GM12878 (cell line): ENCODE results near the gene IKZF1. TPM values are rescaled to one million over a fixed set of nuclear protein-coding genes. Genes with fewer than 3 reads are reported as not detected.

Experiments used
- CEBPB ChIP-seq, 2 experiments: fragments of 150-350 bp in 1 of 2; IDR thresholded peaks; 2 replicates each; pipeline ENCODE4 v1.6.1; 2012 to 2014; ENCODE audit warnings: low read depth in 2 of 2, low read length in 2 of 2, borderline replicate concordance in 1 of 2, inconsistent platforms in 1 of 2
- ESRRA ChIP-seq: IDR thresholded peaks from 2 replicates; pipeline ENCODE4 v1.6.1; 2012; ENCODE audit warnings: mild to moderate bottlenecking, low read length, improper control_type of control experiment
- FOXM1 ChIP-seq: IDR thresholded peaks from 2 replicates; pipeline ENCODE4 v1.6.1; 2012; ENCODE audit warnings: low read depth, mild to moderate bottlenecking, inconsistent platforms, low read length, moderate library complexity
- HDGF ChIP-seq: fragments of 450-650 bp; IDR thresholded peaks from 2 replicates; pipeline ENCODE4 v1.6.1; 2016; ENCODE audit warnings: antibody characterized with exemption
- KAT2A ChIP-seq: conservative IDR thresholded peaks from 2 replicates; pipeline ENCODE4 v1.6.1; 2011; ENCODE audit warnings: low read depth, low read length; ENCODE audit not compliant: control insufficient read depth
- KDM1A ChIP-seq: fragments of 200-600 bp; sonication (generic); IDR thresholded peaks from 2 replicates; pipeline ENCODE4 v1.6.1; 2016; ENCODE audit warnings: borderline replicate concordance
- POLR2AphosphoS2 ChIP-seq: IDR thresholded peaks from 2 replicates; pipeline ENCODE4 v1.6.1; 2011; ENCODE audit warnings: low read depth, mild to moderate bottlenecking, low read length, improper control_type of control experiment, moderate library complexity
- TBL1XR1 ChIP-seq: IDR thresholded peaks from 2 replicates; pipeline ENCODE4 v1.6.1; 2012; ENCODE audit warnings: low read depth, low read length, improper control_type of control experiment
- polyA plus RNA-seq, 11 experiments: library from polyadenylated mRNA; depleted of rRNA in 4 of 11; unstranded in 6 of 11; stranded (reverse) in 5 of 11; fragments of >200 nt; fragmentation: Nextera tagmentation in 4 of 11; fragmentation: Illumina TruSeq in 1 of 11; extraction: Ambion mirVana in 4 of 11; extraction: Trizol in 1 of 11; gene quantifications; 1 replicate in 1 of 11; 2 replicates in 10 of 11; pipeline versions ENCODE4 v1.2.1 to v1.2.3, GENCODE V29; 2011 to 2016; ENCODE audit warnings: inconsistent platforms in 2 of 11, missing spikeins in 2 of 11, low read depth in 1 of 11
- total RNA-seq, 4 experiments: library from RNA; depleted of rRNA in 3 of 4; stranded (reverse); fragments of >200 nt in 3 of 4; fragmentation: Illumina TruSeq in 1 of 4; extraction: Trizol in 1 of 4; gene quantifications; 2 replicates each; pipeline versions ENCODE4 v1.2.1 to v1.2.3, GENCODE V29; 2013 to 2021
- TF ChIP-seq, protein P1 (sequence below): IDR thresholded peaks from 2 replicates; pipeline ENCODE4 v1.6.1; 2012; ENCODE audit warnings: improper control_type of control experiment, low read depth, low read length; ENCODE audit not compliant: insufficient replicate concordance
- TF ChIP-seq, protein P2 (sequence below): IDR thresholded peaks from 2 replicates; pipeline ENCODE4 v1.6.1; 2011; ENCODE audit warnings: borderline replicate concordance, low read depth, mild to moderate bottlenecking, moderate library complexity, low read length; ENCODE audit not compliant: insufficient read depth, poor library complexity, severe bottlenecking
- TF ChIP-seq, protein P3 (sequence below): fragments of 450-650 bp; IDR thresholded peaks from 2 replicates; pipeline ENCODE4 v1.6.1; 2016; ENCODE audit warnings: mild to moderate bottlenecking
- TF ChIP-seq, protein P4 (sequence below): fragments of 450-650 bp; conservative IDR thresholded peaks from 2 replicates; pipeline ENCODE4 v1.6.1; 2017; ENCODE audit warnings: mild to moderate bottlenecking, moderate library complexity

IKZF1 gene
- total and polyA plus RNA-seq, 10 of the 15 experiments (the other 5 are each of a cell fraction or from before 2014, with no cell fraction given): 27.2 to 125 (median 71.6) TPM

DNA sequence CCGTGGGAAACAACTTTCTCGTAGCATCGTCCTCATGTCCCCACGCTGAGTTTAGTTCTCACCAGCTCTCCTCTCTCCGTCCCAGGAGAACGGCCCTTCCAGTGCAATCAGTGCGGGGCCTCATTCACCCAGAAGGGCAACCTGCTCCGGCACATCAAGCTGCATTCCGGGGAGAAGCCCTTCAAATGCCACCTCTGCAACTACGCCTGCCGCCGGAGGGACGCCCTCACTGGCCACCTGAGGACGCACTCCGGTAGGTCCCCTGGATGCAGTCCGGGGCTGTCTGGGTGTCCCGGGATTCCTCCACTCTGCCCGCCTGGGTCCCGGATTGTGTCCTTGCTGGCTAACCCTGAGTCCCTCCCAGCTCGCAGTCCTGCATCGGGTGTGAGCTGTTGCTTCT is 77.9 kb downstream of the IKZF1 start (continued):
- TF ChIP-seq, protein P1, sequence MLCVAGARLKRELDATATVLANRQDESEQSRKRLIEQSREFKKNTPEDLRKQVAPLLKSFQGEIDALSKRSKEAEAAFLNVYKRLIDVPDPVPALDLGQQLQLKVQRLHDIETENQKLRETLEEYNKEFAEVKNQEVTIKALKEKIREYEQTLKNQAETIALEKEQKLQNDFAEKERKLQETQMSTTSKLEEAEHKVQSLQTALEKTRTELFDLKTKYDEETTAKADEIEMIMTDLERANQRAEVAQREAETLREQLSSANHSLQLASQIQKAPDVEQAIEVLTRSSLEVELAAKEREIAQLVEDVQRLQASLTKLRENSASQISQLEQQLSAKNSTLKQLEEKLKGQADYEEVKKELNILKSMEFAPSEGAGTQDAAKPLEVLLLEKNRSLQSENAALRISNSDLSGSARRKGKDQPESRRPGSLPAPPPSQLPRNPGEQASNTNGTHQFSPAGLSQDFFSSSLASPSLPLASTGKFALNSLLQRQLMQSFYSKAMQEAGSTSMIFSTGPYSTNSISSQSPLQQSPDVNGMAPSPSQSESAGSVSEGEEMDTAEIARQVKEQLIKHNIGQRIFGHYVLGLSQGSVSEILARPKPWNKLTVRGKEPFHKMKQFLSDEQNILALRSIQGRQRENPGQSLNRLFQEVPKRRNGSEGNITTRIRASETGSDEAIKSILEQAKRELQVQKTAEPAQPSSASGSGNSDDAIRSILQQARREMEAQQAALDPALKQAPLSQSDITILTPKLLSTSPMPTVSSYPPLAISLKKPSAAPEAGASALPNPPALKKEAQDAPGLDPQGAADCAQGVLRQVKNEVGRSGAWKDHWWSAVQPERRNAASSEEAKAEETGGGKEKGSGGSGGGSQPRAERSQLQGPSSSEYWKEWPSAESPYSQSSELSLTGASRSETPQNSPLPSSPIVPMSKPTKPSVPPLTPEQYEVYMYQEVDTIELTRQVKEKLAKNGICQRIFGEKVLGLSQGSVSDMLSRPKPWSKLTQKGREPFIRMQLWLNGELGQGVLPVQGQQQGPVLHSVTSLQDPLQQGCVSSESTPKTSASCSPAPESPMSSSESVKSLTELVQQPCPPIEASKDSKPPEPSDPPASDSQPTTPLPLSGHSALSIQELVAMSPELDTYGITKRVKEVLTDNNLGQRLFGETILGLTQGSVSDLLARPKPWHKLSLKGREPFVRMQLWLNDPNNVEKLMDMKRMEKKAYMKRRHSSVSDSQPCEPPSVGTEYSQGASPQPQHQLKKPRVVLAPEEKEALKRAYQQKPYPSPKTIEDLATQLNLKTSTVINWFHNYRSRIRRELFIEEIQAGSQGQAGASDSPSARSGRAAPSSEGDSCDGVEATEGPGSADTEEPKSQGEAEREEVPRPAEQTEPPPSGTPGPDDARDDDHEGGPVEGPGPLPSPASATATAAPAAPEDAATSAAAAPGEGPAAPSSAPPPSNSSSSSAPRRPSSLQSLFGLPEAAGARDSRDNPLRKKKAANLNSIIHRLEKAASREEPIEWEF: no peak
- no peak for TF ChIP-seq ESRRA
- TF ChIP-seq, protein P2, sequence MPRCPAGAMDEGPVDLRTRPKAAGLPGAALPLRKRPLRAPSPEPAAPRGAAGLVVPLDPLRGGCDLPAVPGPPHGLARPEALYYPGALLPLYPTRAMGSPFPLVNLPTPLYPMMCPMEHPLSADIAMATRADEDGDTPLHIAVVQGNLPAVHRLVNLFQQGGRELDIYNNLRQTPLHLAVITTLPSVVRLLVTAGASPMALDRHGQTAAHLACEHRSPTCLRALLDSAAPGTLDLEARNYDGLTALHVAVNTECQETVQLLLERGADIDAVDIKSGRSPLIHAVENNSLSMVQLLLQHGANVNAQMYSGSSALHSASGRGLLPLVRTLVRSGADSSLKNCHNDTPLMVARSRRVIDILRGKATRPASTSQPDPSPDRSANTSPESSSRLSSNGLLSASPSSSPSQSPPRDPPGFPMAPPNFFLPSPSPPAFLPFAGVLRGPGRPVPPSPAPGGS: no peak
- TF ChIP-seq, protein P3, sequence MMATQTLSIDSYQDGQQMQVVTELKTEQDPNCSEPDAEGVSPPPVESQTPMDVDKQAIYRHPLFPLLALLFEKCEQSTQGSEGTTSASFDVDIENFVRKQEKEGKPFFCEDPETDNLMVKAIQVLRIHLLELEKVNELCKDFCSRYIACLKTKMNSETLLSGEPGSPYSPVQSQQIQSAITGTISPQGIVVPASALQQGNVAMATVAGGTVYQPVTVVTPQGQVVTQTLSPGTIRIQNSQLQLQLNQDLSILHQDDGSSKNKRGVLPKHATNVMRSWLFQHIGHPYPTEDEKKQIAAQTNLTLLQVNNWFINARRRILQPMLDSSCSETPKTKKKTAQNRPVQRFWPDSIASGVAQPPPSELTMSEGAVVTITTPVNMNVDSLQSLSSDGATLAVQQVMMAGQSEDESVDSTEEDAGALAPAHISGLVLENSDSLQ: no peak
- TF ChIP-seq HDGF: no peak
- TF ChIP-seq CEBPB (IDR thresholded peaks at IDR 0.05; ENCODE audit: borderline replicate concordance in 1 of 2, low read depth in 2 of 2, low read length in 2 of 2): no peak
- TF ChIP-seq TBL1XR1: no peak
- TF ChIP-seq, protein P4, sequence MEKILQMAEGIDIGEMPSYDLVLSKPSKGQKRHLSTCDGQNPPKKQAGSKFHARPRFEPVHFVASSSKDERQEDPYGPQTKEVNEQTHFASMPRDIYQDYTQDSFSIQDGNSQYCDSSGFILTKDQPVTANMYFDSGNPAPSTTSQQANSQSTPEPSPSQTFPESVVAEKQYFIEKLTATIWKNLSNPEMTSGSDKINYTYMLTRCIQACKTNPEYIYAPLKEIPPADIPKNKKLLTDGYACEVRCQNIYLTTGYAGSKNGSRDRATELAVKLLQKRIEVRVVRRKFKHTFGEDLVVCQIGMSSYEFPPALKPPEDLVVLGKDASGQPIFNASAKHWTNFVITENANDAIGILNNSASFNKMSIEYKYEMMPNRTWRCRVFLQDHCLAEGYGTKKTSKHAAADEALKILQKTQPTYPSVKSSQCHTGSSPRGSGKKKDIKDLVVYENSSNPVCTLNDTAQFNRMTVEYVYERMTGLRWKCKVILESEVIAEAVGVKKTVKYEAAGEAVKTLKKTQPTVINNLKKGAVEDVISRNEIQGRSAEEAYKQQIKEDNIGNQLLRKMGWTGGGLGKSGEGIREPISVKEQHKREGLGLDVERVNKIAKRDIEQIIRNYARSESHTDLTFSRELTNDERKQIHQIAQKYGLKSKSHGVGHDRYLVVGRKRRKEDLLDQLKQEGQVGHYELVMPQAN: no peak
- TF ChIP-seq KDM1A: no peak
- TF ChIP-seq KAT2A: no peak
- TF ChIP-seq FOXM1: no peak
- TF ChIP-seq POLR2AphosphoS2: no peak
